NCI-H526 treated with DMSO at 0.1 percent for 48 hours (cell line): ENCODE measurements around the gene LRRTM4.
"Not testable (repeated sequence)": the region's sequence is repeated elsewhere in the genome, so short reads cannot be mapped to it uniquely, and the experiment has no call there.

Experiments
- DNase-seq: peaks from one replicate; lab custom pipeline; 2025; lab: John Stamatoyannopoulos, UW

The LRRTM4 gene

GRCh38 chr2:77314721-77315120, 207.5 kb downstream of the LRRTM4 start:
- no peak for DNase-seq

GRCh38 chr2:77310416-77310815, 211.8 kb downstream of the LRRTM4 start:
- DNase-seq, result no peak

GRCh38 chr2:77309725-77310124, 212.5 kb downstream of the LRRTM4 start:
- no peak for DNase-seq

- DNase-seq, result no peak
These were observed 220.7 kb downstream of the LRRTM4 start for GRCh38 chr2:77301441-77301840.

- DNase-seq, result no peak
These were observed 225.4 kb downstream of the LRRTM4 start for GRCh38 chr2:77296791-77297190.

GRCh38 chr2:77294474-77294873, 227.7 kb downstream of the LRRTM4 start:
- no peak for DNase-seq

GRCh38 chr2:77284353-77284752, 237.8 kb downstream of the LRRTM4 start:
- no peak for DNase-seq

GRCh38 chr2:77271262-77271661, 250.9 kb downstream of the LRRTM4 start:
- DNase-seq, result no peak

GRCh38 chr2:77270433-77270832, 251.7 kb downstream of the LRRTM4 start:
- no peak for DNase-seq

- DNase-seq, result no peak
These were observed 253.6 kb downstream of the LRRTM4 start for GRCh38 chr2:77268626-77269025.

GRCh38 chr2:77232909-77233425, 289.2 kb downstream of the LRRTM4 start:
- no peak for DNase-seq

GRCh38 chr2:77228391-77228790, 293.8 kb downstream of the LRRTM4 start:
- no peak for DNase-seq

- DNase-seq, result no peak
These were observed 311.5 kb downstream of the LRRTM4 start for GRCh38 chr2:77210725-77211124.

GRCh38 chr2:77207331-77207730, 314.8 kb downstream of the LRRTM4 start:
- DNase-seq, result no peak

- DNase-seq, result no peak
These were observed 320.4 kb downstream of the LRRTM4 start for GRCh38 chr2:77201755-77202154.

- DNase-seq, result no peak
These were observed 322.8 kb downstream of the LRRTM4 start for GRCh38 chr2:77199411-77199810.

GRCh38 chr2:77193858-77194448, 328.2 kb downstream of the LRRTM4 start:
- no peak for DNase-seq

- no peak for DNase-seq
These were observed 329.3 kb downstream of the LRRTM4 start for GRCh38 chr2:77192811-77193289.

- no peak for DNase-seq
These were observed 330.5 kb downstream of the LRRTM4 start for GRCh38 chr2:77191665-77192064.

GRCh38 chr2:77190721-77191346, 331.3 kb downstream of the LRRTM4 start:
- DNase-seq, result no peak

- DNase-seq, result no peak
These were observed 337.1 kb downstream of the LRRTM4 start for GRCh38 chr2:77185052-77185451.

GRCh38 chr2:77179297-77179696, 342.9 kb downstream of the LRRTM4 start:
- DNase-seq, result no peak

GRCh38 chr2:77175266-77175780, 346.9 kb downstream of the LRRTM4 start:
- not testable (repeated sequence) for DNase-seq
